Endothelial cell of umbilical vein (primary cell): ENCODE data around the gene ZNF530.

ENCODE experiments used
- CTCF ChIP-seq, 2 donors: IDR thresholded peaks; 1 replicate in 1 of 2; 2 replicates in 1 of 2; pipeline ENCODE4 v1.5.1; 2011; ENCODE audit warnings: low read length in 2 of 2, mild to moderate bottlenecking in 2 of 2, moderate library complexity in 2 of 2, control low read depth in 1 of 2, inconsistent platforms in 1 of 2, low read depth in 1 of 2; ENCODE audit not compliant: insufficient read depth in 1 of 2; ENCODE audit errors: extremely low read depth in 1 of 2
- EZH2 ChIP-seq: IDR thresholded peaks from 2 replicates; pipeline ENCODE4 v1.6.1; 2012; ENCODE audit warnings: borderline replicate concordance, low read depth, mild to moderate bottlenecking, moderate library complexity, low read length, inconsistent platforms; ENCODE audit not compliant: severe bottlenecking
- POLR2A ChIP-seq: IDR thresholded peaks from 2 replicates; pipeline ENCODE4 v1.6.1; 2012; ENCODE audit warnings: low read depth, mild to moderate bottlenecking, control low read depth, low read length
- POLR2AphosphoS5 ChIP-seq: IDR thresholded peaks from 2 replicates; pipeline ENCODE4 v1.6.1; 2012; ENCODE audit warnings: low read depth, mild to moderate bottlenecking, control low read depth, low read length, moderate library complexity; ENCODE audit not compliant: insufficient read depth

DNA sequence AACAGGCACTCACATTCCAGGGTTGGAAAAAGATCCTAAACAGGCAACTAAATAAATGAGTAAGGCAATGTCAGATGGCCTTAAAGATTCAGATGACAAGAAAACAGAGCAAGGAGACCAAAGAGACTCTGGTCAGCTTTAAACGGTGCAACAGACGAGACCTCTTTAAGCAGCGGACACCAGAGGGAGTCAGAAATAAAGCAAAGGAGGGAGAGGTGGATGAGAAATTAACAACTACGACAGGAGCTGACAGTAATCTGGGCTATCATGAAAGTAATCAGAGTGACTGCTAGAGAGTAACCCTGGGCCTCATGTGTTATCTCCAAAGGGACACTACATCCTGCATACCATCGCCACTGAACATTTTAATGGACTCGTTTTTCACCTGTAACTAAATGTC lies 41.2 kb upstream of the ZNF530 start:
- TF ChIP-seq EZH2 (no peak), POLR2AphosphoS5 (no peak), CTCF (IDR thresholded peaks at IDR 0.05; ENCODE audit: extremely low read depth in 1 of 2, insufficient read depth in 1 of 2, low read depth in 1 of 2, low read length in 2 of 2) (no peak), POLR2A (no peak)
